Calu3 (cell line): ENCODE measurements around the gene AMZ1. TPM values are rescaled to one million over a fixed set of nuclear protein-coding genes. Genes with fewer than 3 reads are reported as not detected.

ENCODE experiments used
- BruUV-seq: library from RNA; stranded (reverse); fragments of 400-500 nt; replicated peaks from 2 replicates; lab custom pipeline; 2021; lab: Mats Ljungman, UMichigan
- CTCF ChIA-PET: fragments of 300-600 bp; sonication (Branson Sonifier 250); formaldehyde crosslinking; loops from one replicate; lab custom pipeline; 2022; ENCODE audit warnings: antibody characterized with exemption; lab: Charles Lee
- DNase-seq: peaks from one replicate; pipeline ENCODE4 v3.0.0; 2022
- H3K27ac Mint-ChIP-seq: one replicate; pipeline ENCODE4 v1.8.0; 2022; ENCODE audit warnings: mixed read lengths; ENCODE audit not compliant: unreplicated experiment
- H3K27me3 Mint-ChIP-seq: one replicate; pipeline ENCODE4 v1.8.0; 2022; ENCODE audit warnings: mixed read lengths; ENCODE audit not compliant: unreplicated experiment
- H3K36me3 Mint-ChIP-seq: one replicate; pipeline ENCODE4 v1.8.0; 2022; ENCODE audit warnings: mild to moderate bottlenecking, moderate library complexity, mixed read lengths; ENCODE audit not compliant: insufficient read depth, unreplicated experiment
- H3K4me1 Mint-ChIP-seq: one replicate; pipeline ENCODE4 v1.8.0; 2022; ENCODE audit warnings: mild to moderate bottlenecking, low read depth, mixed read lengths; ENCODE audit not compliant: unreplicated experiment
- H3K4me3 Mint-ChIP-seq: one replicate; pipeline ENCODE4 v1.8.0; 2022; ENCODE audit warnings: mild to moderate bottlenecking, low read depth, moderate library complexity, mixed read lengths; ENCODE audit not compliant: unreplicated experiment
- H3K9me3 Mint-ChIP-seq: one replicate; pipeline ENCODE4 v1.8.0; 2022; ENCODE audit warnings: low read depth, mixed read lengths; ENCODE audit not compliant: unreplicated experiment
- intact Hi-C: fragments of 100-400 bp; cut with micrococcal nuclease; formaldehyde crosslinking; loops from one replicate; pipeline ENCODE4 v1.10.0; 2022; ENCODE audit not compliant: unreplicated experiment
- total RNA-seq: library from RNA; stranded (reverse); gene quantifications from 2 replicates; pipeline ENCODE4 v1.2.3, GENCODE V29; 2022
- TF ChIP-seq, protein P1 (sequence below): fragments of 200-600 bp; IDR thresholded peaks from one replicate; pipeline ENCODE4 v1.8.0; 2022; ENCODE audit warnings: antibody characterized with exemption; ENCODE audit not compliant: unreplicated experiment

The AMZ1 gene
- total RNA-seq, 1 experiment from 2014 or later, result 0.12 TPM

DNA sequence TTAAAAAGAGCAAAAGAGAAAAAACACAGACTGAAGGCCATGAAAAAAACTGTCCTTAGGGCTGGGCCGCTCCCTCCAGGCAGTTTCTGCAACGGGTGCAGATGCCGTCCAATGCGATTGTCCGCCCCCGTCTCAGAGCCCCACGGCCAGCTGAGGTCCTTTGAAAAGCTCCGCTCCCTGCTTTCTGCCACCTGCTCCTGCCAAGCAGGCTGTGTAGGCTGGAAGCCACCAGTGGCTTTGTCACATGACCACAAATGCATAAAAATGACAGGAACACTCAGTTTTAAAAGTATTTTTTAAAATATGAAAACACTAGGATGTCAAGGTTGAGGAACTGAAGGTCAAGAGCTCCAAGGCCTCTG lies 71.7 kb downstream of the AMZ1 start:
- intact Hi-C loops, result loop anchor here (5.0 kb wide), 2 partner anchors 63 to 103 kb away; no protein-coding TSS in a partner anchor
- Mint-ChIP-seq H3K27ac (peak overlapping the region; percentile 84), H3K36me3 (peaks cover 41% of the 10 kb centered on the region), H3K27me3 (no peaks in the 10 kb centered on the region), H3K4me1 (peaks cover 53% of the 10 kb centered on the region), H3K4me3 (peak overlapping the region; percentile 51), H3K9me3 (no peaks in the 10 kb centered on the region)
- CTCF ChIA-PET, result interaction anchor here (0.6 to 2.4 kb wide), 7 partner anchors 11 to 884 kb away, joined by 3 to 14 read pairs (median 4); no protein-coding TSS in a partner anchor
- TSS peak; percentile 19 for BruUV-seq
- DNase-seq, result no peak
- TF ChIP-seq, protein P1, sequence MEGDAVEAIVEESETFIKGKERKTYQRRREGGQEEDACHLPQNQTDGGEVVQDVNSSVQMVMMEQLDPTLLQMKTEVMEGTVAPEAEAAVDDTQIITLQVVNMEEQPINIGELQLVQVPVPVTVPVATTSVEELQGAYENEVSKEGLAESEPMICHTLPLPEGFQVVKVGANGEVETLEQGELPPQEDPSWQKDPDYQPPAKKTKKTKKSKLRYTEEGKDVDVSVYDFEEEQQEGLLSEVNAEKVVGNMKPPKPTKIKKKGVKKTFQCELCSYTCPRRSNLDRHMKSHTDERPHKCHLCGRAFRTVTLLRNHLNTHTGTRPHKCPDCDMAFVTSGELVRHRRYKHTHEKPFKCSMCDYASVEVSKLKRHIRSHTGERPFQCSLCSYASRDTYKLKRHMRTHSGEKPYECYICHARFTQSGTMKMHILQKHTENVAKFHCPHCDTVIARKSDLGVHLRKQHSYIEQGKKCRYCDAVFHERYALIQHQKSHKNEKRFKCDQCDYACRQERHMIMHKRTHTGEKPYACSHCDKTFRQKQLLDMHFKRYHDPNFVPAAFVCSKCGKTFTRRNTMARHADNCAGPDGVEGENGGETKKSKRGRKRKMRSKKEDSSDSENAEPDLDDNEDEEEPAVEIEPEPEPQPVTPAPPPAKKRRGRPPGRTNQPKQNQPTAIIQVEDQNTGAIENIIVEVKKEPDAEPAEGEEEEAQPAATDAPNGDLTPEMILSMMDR, result no peak

DNA sequence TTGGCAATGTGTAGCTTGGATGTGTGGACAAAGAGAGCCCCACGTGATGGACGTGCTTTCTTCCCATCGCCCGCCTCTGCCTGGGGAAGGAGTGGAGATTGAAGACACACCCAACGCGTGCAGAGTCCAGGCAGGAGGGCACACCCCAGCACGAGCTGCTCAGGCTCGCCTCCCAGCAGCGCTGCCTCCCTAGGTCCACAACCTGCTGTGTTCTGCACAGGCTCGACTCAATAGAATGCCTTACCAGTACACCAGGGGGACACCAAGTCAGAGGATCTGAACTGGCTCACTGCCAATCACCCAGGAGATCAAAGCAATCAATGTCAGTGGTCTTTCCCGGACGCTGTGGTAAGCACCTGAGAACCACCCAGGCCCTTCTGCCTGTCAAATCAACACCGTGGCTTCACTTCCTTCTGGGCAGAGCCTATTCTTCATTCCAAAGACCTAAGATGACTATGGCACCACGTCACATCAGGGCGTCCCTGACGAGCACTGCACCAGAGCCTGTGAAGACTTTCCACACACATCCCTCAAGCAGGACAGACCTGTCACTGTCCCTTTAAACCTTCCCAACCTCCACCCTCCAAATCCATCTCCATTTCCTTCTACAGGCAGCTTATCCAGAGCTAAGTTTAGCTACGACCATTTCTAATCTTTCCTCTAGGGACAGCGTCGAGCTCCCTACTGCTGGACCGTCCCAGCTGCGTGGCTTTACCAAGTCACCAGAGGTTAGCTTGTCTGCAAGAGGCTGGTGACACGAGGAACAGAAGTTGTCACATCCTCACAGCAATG lies 72.3 kb downstream of the AMZ1 start:
- intact Hi-C loops, result no loop called here
- Mint-ChIP-seq H3K4me1 (peaks cover 53% of the 10 kb centered on the region), H3K27ac (peak overlapping the region; percentile 84), H3K36me3 (peaks cover 43% of the 10 kb centered on the region), H3K4me3 (peak overlapping the region; percentile 51), H3K9me3 (no peaks in the 10 kb centered on the region), H3K27me3 (no peaks in the 10 kb centered on the region)
- peak; percentile 79 for DNase-seq
- TF ChIP-seq, protein P1, result no peak
- CTCF ChIA-PET, result interaction anchor here (0.6 to 2.4 kb wide), 13 partner anchors 10 to 1574 kb away, joined by 3 to 14 read pairs (median 4); no protein-coding TSS in a partner anchor
- no TSS peak for BruUV-seq

DNA sequence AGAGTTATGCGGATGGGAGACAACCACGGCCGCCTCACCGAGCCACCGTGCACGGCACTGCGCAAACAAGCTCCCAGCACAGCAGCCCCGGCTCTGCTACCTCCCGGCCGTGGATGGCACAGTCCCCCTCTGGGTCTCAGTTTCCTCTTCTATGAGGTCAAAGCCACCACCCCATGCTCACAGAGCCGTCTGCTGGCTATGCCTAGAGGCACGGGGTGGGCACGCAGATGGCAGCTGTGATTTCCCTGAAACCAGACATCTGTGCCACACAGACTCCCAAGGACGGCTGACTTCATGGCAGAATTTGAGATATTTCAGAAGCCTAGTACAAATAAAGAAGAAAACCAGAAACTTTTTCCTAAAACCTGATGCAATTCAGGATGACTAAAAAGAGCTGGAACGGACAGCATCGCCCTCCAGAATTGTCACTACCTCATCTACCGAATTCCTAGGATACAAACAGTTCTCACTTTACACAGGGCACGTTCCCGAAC lies 73.2 kb downstream of the AMZ1 start:
- Mint-ChIP-seq H3K36me3 (peaks cover 39% of the 10 kb centered on the region), H3K4me3 (no peak overlapping the region), H3K9me3 (no peaks in the 10 kb centered on the region), H3K27ac (peak overlapping the region; percentile 84), H3K4me1 (peaks cover 51% of the 10 kb centered on the region), H3K27me3 (no peaks in the 10 kb centered on the region)
- CTCF ChIA-PET, result interaction anchor here (0.6 to 2.4 kb wide), 8 partner anchors 44 to 1573 kb away, joined by 3 to 14 read pairs (median 4); no protein-coding TSS in a partner anchor
- intact Hi-C loops, result no loop called here
- TF ChIP-seq, protein P1, result no peak
- DNase-seq, result no peak
- no TSS peak for BruUV-seq

DNA sequence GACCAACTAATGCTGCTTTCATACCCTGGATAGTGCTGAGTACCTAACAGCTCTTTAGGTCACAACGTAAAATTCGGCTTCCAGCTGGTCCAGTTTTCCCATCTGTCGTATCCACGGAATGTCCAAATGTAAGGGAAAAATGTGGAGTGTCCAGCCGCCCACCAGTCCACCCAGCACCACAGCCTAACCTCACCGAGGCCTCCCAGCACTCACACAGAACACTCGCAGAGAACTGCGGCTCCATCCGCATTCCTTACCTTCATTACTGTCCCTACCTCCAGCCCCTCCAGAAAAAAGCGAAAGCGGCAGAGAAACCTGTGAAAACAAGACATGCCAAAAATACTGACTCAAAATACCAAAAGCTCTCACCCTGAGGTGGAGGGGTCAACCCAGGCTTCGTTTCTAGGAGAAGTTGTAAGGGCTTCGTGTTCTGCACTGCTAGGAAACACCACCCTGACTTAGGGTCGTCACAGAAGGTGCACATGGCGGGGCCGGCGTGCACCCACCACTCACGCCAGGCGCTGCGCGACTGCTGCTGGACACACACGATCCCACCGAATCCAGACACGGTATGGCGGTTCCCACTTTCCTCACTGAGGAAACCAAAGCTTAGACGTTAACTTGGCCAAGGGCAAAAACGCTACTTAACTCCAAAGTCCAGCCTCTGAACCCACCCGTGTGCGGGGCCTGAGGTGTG lies 73.9 kb downstream of the AMZ1 start:
- no peaks in the 10 kb centered on the region for H3K27me3 Mint-ChIP-seq
- intact Hi-C loops, result no loop called here
- no peak overlapping the region for H3K4me3 Mint-ChIP-seq
- peaks cover 39% of the 10 kb centered on the region for H3K36me3 Mint-ChIP-seq
- TF ChIP-seq, protein P1, result no peak
- no TSS peak for BruUV-seq
- no peaks in the 10 kb centered on the region for H3K9me3 Mint-ChIP-seq
- H3K4me1 Mint-ChIP-seq, result peaks cover 43% of the 10 kb centered on the region
- H3K27ac Mint-ChIP-seq, result no peak overlapping the region
- CTCF ChIA-PET, result no interaction called here
- DNase-seq, result no peak
